GM20431 (cell line): Measurements from ENCODE around the gene PBRM1.

Experiments used
- in situ Hi-C: fragments of 300-500 bp; cut with MseI, MboI; formaldehyde crosslinking; loops from one replicate; pipeline ENCODE4 v1.15.0; 2020; ENCODE audit warnings: low sequenced_read_pairs; ENCODE audit not compliant: unreplicated experiment

PBRM1 gene

GRCh38 chr3:52685709-52686691, at the start of gene PBRM1, which contains the start of gene GNL3:
Gene PBRM1, minus strand, starts transcription at chr3:52685913.
Gene GNL3, plus strand, starts transcription at chr3:52686032. Its CDS starts 61 bp downstream, at chr3:52686093.
- in situ Hi-C loops: no loop called here

- in situ Hi-C loops: loop anchor here (25.0 kb wide), 1 partner anchor 354 kb away; no protein-coding TSS in a partner anchor
These were observed 47.7 kb upstream of the PBRM1 start for GRCh38 chr3:52733256-52733891.

GRCh38 chr3:52731590-52731989, 45.9 kb upstream of the PBRM1 start:
- in situ Hi-C loops: loop anchor here (25.0 kb wide), 1 partner anchor 356 kb away; no protein-coding TSS in a partner anchor

- in situ Hi-C loops: loop anchor here (25.0 kb wide), 1 partner anchor 357 kb away; no protein-coding TSS in a partner anchor
These were observed 45.0 kb upstream of the PBRM1 start for GRCh38 chr3:52730681-52731080.

GRCh38 chr3:52728753-52729152, 43.0 kb upstream of the PBRM1 start:
- in situ Hi-C loops: loop anchor here (25.0 kb wide), 1 partner anchor 359 kb away; no protein-coding TSS in a partner anchor

GRCh38 chr3:52724511-52724910, 38.8 kb upstream of the PBRM1 start:
- in situ Hi-C loops: no loop called here

GRCh38 chr3:52723935-52724334, 38.2 kb upstream of the PBRM1 start:
- in situ Hi-C loops: no loop called here

GRCh38 chr3:52722491-52722890, 36.8 kb upstream of the PBRM1 start:
- in situ Hi-C loops: no loop called here

- in situ Hi-C loops: no loop called here
These were observed 36.0 kb upstream of the PBRM1 start for GRCh38 chr3:52721730-52722008.

GRCh38 chr3:52721002-52721729, 35.5 kb upstream of the PBRM1 start:
- in situ Hi-C loops: no loop called here

- in situ Hi-C loops: no loop called here
These were observed 33.9 kb upstream of the PBRM1 start for GRCh38 chr3:52719618-52720017.

- in situ Hi-C loops: no loop called here
These were observed 30.1 kb upstream of the PBRM1 start for GRCh38 chr3:52715714-52716305.

- in situ Hi-C loops: no loop called here
These were observed 28.9 kb upstream of the PBRM1 start for GRCh38 chr3:52714335-52715302.

GRCh38 chr3:52712291-52713212, 26.8 kb upstream of the PBRM1 start:
- in situ Hi-C loops: no loop called here

- in situ Hi-C loops: no loop called here
These were observed 24.8 kb upstream of the PBRM1 start for GRCh38 chr3:52710512-52710911.

GRCh38 chr3:52707585-52707984, 21.9 kb upstream of the PBRM1 start:
- in situ Hi-C loops: no loop called here

- in situ Hi-C loops: no loop called here
These were observed 20.3 kb upstream of the PBRM1 start, which contains the start of the genes GLT8D1 and SPCS1 for GRCh38 chr3:52705688-52706686. Gene GLT8D1, minus strand, starts transcription at chr3:52705791. Its CDS starts 5,331 bp downstream, at chr3:52700460. Gene SPCS1, plus strand, starts transcription at chr3:52706106. Its CDS starts 141 bp downstream, at chr3:52706247.
